ENCODE data around the gene MED12. TPM values are rescaled to one million over a fixed set of nuclear protein-coding genes. Genes with fewer than 3 reads are reported as not detected.

The MED12 gene
- total and polyA plus RNA-seq, 10 of the 15 experiments (the other 5 are each of a cell fraction or from before 2014, with no cell fraction given), result 0.68 to 28.5 (median 13.7) TPM

- Histone ChIP-seq H3K27ac (ENCODE audit: control insufficient read depth, insufficient read depth) (peak overlapping the region; percentile 81), H3K4me1 (ENCODE audit: control insufficient read depth, insufficient read depth, low read length) (no peaks in the 10 kb centered on the region), H3K36me3 (ENCODE audit: control insufficient read depth in 2 of 2, insufficient read depth in 2 of 2, low read length in 1 of 2) (peaks cover 0 to 7% of the 10 kb centered on the region in 2 experiments; a peak in 3 of 4 replicates), H3K4me2 (ENCODE audit: control insufficient read depth, insufficient read depth) (peak overlapping the region; percentile 93), H3K9ac (ENCODE audit: control insufficient read depth, insufficient read depth, low read length) (peak overlapping the region; percentile 69), H3K9me3 (replicated peaks; ENCODE audit: control insufficient read depth, insufficient read depth, low read length) (no peaks in the 10 kb centered on the region), H3K79me2 (ENCODE audit: control insufficient read depth, insufficient read depth, low read length) (peaks cover 12% of the 10 kb centered on the region), H2AFZ (ENCODE audit: control insufficient read depth, low read depth, low read length) (no peak overlapping the region), H3K4me3 (peak overlapping the region; percentile 85), H3K27me3 (replicated peaks in 1 of 2; ENCODE audit: control insufficient read depth in 2 of 2, insufficient read depth in 2 of 2, low read length in 1 of 2) (no peaks in the 10 kb centered on the region), H4K20me1 (ENCODE audit: control insufficient read depth, insufficient read depth) (no peaks in the 10 kb centered on the region)
- in situ Hi-C loops (cut with MboI) (no loop called here), intact Hi-C loops (cut with micrococcal nuclease; ENCODE audit: unreplicated experiment) (loop anchor here (10.0 kb wide), 1 partner anchor 246 kb away; the partner anchor contains the start of gene TAF1)
- 34% methylated on average over 17 of the region's 17 CpGs for WGBS (ENCODE audit: insufficient coverage, insufficient replicate concordance, low lambda C conversion rate, missing lambda C conversion rate)
- ChIA-PET RAD21 (ENCODE audit: unreplicated experiment) (interaction anchor here (0.9 to 3.7 kb wide), 6 partner anchors 10 to 63 kb away, joined by 3 to 29 read pairs (median 6); no protein-coding TSS in a partner anchor), SMC1A (ENCODE audit: uncharacterized antibody, unreplicated experiment) (interaction anchor here (1.7 to 2.3 kb wide), 4 partner anchors 8 to 22 kb away, joined by 4 to 18 read pairs (median 10); partner anchors contain the start of gene IL2RG), CTCF (interaction anchor here (0.6 to 2.5 kb wide), 9 partner anchors 10 to 77 kb away, joined by 3 to 17 read pairs (median 6); no protein-coding TSS in a partner anchor), POLR2A (interaction anchor here (0.6 to 3.1 kb wide), 8 partner anchors 9 to 247 kb away, joined by 4 to 34 read pairs (median 5); partner anchors contain the start of gene TAF1)
- FAIRE-seq, result no peak
- DNase-seq (ENCODE audit: low read depth, low spot score), result no peak
- BruUV-seq (replicated peaks), result no TSS peak
- peak; percentile 39 for ATAC-seq
- TF ChIP-seq RCOR1 (conservative IDR thresholded peaks at IDR 0.05; ENCODE audit: low read depth, low read length) (no peak), GABPA (IDR thresholded peaks at IDR 0.05; ENCODE audit: low read depth) (no peak), MLLT1 (IDR thresholded peaks at IDR 0.05) (no peak), TBL1XR1 (IDR thresholded peaks at IDR 0.05; ENCODE audit: low read depth, low read length) (no peak), EED (IDR thresholded peaks at IDR 0.05; ENCODE audit: low read depth) (no peak), TCF3 (IDR thresholded peaks at IDR 0.05; ENCODE audit: borderline replicate concordance, insufficient read depth, low read depth, low read length) (no peak), IKZF2 (IDR thresholded peaks at IDR 0.05) (no peak), SMC3 (IDR thresholded peaks at IDR 0.05; ENCODE audit: borderline replicate concordance, low read length) (no peak), HSF1 (IDR thresholded peaks at IDR 0.05; ENCODE audit: low read depth, low read length) (no peak), ZBTB11 (CRISPR knock-in tag; IDR thresholded peaks at IDR 0.05) (no peak), MTA2 (IDR thresholded peaks at IDR 0.05; ENCODE audit: low read depth) (no peak), ATF3 (IDR thresholded peaks at IDR 0.05; ENCODE audit: borderline replicate concordance, extremely low read depth, low read depth, low read length) (no peak), HDAC6 (IDR thresholded peaks at IDR 0.05; ENCODE audit: unreplicated experiment) (no peak), NKRF (conservative IDR thresholded peaks at IDR 0.05) (no peak), CREB1 (IDR thresholded peaks at IDR 0.05; ENCODE audit: low read depth) (no peak)
Observed at GRCh38 chrX:71118985-71119535, 664 bp downstream of the MED12 start.
